NCI-H446 (cell line): ENCODE measurements around the gene MACC1.
"Not testable (repeated sequence)": the region's sequence is repeated elsewhere in the genome, so short reads cannot be mapped to it uniquely, and the experiment has no call there.

Source experiments
- DNase-seq, 2 experiments: peaks; one replicate each; lab custom pipeline; 2025; lab: John Stamatoyannopoulos, UW

MACC1 gene

DNA sequence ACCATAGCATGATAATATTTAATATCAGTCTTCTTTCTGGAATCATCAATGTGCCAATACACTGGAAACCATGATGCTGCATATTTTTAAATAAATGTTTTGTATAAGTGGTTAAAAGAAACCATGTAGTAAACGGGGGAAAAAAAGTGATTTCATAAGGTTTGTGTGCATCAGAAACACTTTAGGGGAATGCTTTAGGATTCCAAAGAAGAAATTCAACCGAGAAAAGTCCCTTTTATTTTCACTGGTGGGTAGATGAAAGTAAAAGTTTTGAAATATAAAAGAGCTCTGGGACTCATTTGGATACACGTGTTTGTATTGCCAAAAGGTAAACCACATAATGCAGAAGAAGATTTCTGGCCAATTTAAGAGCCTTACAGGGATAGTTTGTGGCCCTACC lies 11.9 kb upstream of the MACC1 start:
- no peak for DNase-seq

GRCh38 chr7:20228654-20229053 lies 11.5 kb upstream of the MACC1 start:
- DNase-seq: no peak

GRCh38 chr7:20227291-20227795 lies 10.2 kb upstream of the MACC1 start:
- no peak for DNase-seq

GRCh38 chr7:20226860-20227259 lies 9.7 kb upstream of the MACC1 start:
- DNase-seq: no peak

DNA sequence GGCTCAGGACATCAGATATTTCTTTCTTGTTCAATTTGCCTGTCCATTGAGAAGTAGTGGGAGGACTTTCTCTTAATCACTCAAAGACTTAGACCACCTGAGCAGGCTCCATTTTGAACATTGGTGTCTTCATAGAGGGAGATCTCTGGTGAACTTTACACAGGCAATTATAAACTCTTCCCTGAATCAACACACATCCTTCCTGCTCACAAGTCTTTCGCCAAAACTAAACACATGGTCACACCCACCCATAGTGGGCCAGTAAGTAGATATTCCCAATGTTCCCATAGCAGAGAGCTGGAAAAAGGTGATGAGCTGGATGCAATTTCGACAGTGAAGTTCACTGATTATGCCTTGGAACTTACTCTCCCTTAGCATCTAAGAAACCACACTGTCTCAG lies 8.2 kb upstream of the MACC1 start:
- no peak for DNase-seq

- no peak for DNase-seq
These were observed 6.8 kb upstream of the MACC1 start for GRCh38 chr7:20224025-20224424.

GRCh38 chr7:20223356-20223755 lies 6.2 kb upstream of the MACC1 start:
- DNase-seq: no peak

DNA sequence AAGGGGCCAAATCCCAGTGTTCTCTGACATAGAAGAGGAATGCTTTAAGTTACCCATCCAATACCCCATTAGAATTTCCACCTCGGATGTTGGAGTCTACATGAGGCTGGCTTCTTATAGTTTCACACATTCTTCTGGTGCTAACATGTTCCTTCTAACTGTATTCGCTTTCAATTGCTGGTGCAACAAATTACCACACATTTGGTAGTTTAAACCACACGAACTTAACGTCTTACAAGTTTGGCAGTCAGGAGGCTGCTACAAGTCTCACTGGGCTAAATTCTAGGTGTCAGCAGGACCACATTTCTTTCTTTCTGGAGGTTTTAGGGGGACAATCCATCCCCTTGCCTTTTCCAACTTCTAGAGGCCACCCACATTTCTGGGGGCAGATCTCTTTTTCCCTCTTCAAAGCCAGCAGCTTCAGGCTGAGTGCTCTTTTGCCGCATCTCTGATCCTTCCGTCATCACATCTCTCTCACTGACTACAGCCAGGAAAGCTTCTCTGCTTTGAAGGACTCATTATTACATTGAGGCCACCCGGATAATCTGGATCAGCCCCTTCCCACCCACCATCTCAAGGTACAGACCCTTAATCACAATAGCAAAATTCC lies 5.1 kb upstream of the MACC1 start:
- no peak for DNase-seq

GRCh38 chr7:20220921-20221547 lies 3.9 kb upstream of the MACC1 start:
- DNase-seq: no peak

DNA sequence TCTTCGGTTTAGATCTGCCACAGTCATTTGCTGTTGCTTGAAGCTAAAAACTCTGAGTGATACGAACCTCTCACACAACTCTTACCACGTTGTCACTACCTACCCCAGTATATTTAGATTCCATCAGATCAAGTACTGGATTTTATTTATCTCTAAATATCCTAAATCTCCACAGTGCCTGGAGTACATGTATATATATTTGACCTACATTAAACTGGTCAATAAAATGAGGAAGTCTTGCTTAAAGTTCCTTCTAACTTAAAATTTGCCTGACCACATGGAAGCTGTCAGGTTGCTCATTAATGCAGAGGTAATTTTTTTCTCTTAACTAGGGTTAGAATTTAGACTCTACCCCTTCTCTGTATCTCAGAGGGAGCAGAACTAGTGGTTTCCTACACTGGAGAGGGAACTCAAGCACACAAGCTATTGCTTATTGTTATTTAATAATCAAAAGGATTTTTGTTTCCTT lies 3.1 kb upstream of the MACC1 start:
- DNase-seq: no peak

DNA sequence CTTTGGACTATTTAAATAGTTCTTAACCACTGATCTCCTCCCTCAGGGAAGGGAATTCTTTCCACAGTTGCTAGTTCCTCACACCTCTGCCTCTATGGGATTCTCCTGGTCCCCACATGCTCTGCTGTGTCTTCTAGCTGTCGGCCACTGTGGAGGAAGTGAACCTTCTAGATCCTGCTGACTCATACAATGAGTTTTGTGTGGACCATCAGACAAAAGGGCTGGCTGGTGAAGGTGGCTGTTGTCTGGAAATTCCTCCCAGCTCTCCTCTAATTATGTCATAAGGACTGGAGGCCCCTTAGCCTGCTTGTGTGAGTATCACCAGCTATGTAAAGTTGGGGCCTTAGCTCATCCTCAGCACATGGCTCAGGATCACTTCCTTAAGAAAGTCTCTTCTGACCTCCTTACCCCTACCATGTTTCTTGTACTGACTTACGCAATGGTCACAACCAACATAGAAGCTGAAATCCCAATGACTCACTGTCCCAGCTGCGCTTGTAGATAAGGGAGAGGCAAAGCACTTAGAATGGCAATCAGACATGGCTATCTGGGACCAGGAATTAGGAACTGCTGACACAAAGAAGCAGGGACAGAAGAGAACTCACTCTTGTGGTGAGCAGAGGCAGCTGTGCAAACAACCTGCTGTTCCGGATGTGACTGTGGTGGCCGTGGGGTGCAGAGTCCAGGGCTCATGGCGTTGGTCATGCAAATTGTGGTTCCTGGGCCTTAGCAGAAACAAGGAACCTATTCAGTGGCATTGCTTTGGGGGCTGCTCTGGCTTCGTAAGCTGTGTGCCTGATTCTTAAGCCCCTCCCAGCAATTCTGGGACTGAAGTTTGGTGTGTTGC lies 2.5 kb upstream of the MACC1 start:
- DNase-seq: no peak

DNA sequence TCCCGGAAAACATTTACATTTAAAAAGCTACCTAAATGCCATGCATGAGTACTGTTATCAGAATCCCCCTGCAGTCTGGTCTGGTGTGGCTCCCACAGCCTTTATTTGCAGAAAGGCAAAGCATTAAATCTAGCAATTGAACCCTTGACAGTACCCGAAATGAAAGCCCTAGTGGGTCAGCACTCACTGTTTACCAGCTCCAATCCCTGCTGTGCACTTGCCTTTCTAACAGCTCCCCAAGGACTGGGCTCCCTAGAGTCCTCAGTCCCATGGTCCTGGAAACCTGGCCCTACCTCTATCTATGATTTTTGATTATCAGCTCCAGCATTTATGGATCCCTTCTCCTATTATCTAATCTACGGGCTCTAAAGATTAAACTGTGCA lies 1.9 kb upstream of the MACC1 start:
- DNase-seq: no peak

GRCh38 chr7:20218279-20218678 lies 1.1 kb upstream of the MACC1 start:
- DNase-seq: no peak

DNA sequence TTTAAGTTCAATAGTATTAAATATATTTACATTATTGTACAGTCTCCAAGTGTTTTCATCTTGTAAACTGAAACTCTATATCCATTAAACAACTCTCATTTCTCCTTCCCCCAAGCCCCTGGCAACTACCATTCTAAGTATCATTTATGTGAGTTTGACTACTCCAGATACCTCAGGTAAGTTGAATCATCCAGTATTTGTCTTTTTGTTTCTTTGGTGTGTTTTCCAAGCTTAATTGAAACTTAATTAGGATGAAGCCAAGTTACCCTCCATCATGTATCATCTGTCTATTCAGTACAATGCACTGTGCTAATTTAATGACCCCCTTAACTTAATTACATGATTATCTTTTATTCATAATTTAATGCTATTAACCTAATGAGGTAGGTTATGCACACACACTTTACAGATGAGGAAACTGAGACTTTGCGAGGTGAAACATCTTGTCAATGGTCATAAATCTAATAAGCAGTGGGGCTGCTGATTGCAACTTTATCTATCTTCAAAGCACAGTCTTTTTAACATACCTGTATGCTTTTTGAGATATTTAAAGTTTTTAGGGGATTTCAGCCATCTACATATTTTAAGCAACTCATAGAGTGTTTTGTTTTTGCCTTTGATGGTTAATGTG lies 663 bp downstream of the MACC1 start:
- no peak for DNase-seq

DNA sequence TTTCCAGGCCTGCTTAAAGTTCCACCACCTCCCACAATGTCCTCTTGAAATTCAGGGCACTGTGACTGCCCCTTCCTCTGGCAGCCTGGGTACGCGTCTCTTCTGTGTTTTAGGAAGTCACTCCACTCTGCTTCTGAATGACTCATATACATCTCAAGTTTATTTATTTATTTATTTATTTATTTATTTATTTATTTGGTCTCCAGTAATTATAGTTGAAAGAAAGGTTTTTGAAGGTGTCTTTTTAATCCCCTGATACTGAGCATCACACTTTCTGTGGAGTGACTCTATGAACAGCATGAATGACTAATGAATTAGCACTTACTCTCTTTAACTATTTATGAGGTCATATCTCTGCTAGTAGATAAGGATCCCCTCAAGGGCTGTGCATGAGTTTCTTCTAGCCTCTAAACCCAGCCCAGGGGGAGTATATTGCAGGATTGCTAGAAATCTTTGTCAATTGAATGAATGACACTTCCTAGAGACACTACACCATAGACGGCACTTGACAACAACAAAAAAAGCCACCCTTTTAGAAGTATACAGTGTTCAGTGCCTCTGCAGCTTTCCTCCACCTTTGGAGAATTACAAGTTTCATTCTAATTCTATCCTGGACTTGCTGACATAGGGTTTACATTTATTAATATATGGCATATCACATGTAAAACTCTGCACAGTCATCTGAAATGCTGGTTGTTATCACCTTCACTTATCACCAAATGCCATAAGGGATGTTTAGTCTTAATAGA lies 2.1 kb downstream of the MACC1 start:
- DNase-seq: no peak

GRCh38 chr7:20214132-20214531 lies 3.1 kb downstream of the MACC1 start:
- DNase-seq: no peak

DNA sequence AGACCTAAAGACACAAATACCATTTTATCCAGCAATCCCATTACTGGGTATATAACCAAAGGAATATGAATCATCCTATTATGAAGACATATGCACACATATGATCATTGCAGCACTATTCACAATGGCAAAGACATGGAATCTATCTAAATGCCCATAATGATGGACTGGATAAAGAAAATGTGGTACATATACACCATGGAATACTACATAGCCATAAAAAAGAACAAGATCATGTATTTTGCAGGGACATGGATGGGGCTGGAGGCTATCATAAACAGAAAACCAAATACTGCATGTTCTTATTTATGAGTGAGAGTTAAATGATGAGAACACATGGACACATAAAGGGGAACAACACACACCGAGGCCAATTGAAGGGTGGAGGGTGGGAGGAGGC lies 3.8 kb downstream of the MACC1 start:
- DNase-seq: no peak

- no peak for DNase-seq
These were observed 5.8 kb downstream of the MACC1 start for GRCh38 chr7:20211376-20211775.

- no peak for DNase-seq
These were observed 8.4 kb downstream of the MACC1 start for GRCh38 chr7:20208651-20209307.

GRCh38 chr7:20207811-20208210 lies 9.4 kb downstream of the MACC1 start:
- not testable (repeated sequence) for DNase-seq
